ENCODE measurements around the gene PRR16.

PRR16 gene

GRCh38 chr5:120516805-120517204 is 52.7 kb downstream of the PRR16 start:
- DNase-seq (ENCODE audit: low spot score): no peak

DNA sequence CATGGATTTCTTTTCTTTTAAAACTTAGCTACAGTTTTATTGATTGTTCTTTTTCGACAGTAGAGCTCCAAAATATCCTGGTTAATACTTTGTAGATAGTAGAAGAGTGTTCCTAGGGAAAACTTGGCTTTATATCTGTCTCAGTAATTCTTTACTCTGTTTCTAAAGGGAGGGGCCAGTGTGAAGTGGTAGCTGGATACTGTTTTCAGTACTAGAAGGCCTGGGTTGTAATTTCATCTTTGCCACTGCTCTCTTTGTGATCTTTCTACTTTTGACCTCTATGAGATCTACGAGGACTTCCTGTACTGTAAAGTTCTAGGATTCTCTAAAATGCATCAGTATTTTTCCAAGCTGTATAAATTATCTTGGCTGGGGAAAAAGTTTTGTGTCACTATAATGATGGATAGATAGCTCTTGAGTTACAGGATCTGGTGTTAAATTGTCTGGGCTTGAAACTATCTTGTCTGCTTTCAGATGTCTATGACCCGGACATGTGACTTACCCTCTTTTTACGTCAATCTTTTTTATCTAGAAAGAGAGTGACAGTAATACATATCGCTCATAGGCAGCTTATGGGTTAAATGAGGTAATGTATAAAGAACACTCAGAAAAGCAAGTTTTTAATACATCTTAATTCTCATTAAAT is 53.6 kb downstream of the PRR16 start:
- no peak for DNase-seq (ENCODE audit: low spot score)

- no peak for DNase-seq (ENCODE audit: low spot score)
Measured at GRCh38 chr5:120518581-120518980, 54.5 kb downstream of the PRR16 start.

DNA sequence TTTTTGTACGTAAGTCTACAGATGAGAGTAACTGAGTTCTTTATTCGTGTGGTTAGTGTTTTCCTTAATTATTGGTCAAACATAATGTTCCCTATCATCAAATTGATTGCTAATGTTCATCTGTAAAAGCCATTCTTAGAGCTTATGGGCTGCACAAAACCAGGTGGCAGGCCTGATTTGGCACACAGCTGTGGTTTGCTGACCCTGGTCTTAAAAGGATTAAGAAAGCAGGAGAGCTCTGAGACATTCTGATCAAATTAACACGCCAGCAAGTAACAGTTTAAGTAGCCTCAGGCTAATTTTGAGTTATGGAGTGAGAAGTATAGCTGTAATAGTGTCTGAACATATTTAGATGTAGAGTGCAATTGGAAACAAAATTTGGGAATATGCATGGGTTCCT is 63.2 kb downstream of the PRR16 start:
- no peak for DNase-seq (ENCODE audit: low spot score)

- no peak for DNase-seq (ENCODE audit: low spot score)
Measured at GRCh38 chr5:120528609-120529008, 64.5 kb downstream of the PRR16 start.

GRCh38 chr5:120529386-120529785 is 65.3 kb downstream of the PRR16 start:
- DNase-seq (ENCODE audit: low spot score): no peak

GRCh38 chr5:120531215-120531614 is 67.1 kb downstream of the PRR16 start:
- DNase-seq (ENCODE audit: low spot score): no peak

DNA sequence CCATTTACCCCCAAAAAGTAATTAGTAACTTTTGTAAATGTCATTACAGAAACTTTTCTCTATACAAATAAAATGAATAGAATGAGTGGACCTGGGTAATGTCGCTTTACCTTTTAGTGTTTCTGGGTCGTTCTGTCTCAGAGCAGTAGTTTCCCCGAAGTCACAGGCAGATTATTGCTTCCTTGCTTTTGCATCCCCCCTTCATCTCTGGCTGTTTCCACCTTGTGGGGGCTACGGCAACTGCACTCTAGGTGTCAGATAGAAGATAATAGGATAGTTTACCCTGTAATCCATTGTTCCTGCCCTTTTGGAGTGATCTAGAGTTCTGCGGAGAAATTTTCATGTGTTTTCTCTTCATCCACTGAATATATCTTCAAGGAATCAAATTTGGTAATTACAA is 68.7 kb downstream of the PRR16 start:
- no peak for DNase-seq (ENCODE audit: low spot score)

GRCh38 chr5:120533581-120533980 is 69.5 kb downstream of the PRR16 start:
- DNase-seq (ENCODE audit: low spot score): no peak

DNA sequence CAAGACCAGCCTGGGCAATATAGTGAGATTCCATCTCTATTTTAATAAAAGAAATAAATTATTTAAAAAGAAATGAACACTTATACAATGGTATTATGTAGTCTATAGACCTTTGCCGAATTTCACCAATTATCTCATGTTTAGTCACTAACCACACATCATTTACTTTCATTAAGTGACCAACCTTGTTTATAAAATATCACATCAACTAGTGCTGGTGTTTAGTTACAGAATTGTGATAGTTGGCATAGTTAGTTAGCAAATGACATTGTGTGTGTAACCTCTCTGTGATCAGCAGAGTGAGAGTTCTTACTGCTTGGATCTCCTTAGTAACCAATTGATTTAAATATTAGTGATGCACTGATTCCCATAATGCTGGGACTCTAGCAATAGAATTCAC is 71.8 kb downstream of the PRR16 start:
- no peak for DNase-seq (ENCODE audit: low spot score)

DNA sequence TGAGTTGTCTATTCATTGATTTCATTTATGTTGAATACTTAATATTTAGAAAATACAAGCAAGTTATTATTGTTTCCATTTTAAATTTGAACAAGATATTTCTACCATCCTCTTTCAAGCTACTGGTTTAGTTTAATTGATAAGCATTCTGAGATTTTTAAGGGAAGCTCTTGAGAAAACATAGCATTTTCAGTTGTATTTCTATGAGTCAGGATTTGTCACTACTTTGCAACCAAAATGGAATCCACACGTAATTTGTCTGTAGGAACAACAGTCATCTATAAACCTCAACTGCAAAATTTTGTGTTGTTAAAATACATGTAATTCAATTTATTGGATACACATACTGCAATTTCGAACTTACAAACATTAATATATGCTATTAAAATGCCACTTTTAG is 74.0 kb downstream of the PRR16 start:
- no peak for DNase-seq (ENCODE audit: low spot score)

DNA sequence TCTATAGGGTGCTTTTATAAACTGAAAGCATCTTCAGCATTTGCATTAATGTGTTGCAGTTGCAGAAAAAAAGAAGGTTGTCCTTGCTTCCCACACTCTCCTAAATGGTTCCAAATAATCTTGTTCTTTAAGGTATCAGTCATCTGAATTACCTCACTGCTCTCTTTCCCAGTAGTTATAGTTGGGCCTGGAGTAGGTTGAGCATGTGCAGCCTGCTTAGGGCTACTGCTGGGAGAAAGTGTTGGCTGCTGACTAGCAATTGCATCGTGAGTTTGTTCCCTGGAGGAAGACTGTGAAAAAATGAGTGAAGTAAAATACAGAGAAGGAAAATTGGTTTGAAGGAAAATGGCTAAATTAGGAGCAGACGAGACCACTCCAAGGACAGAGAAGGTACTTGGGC is 74.5 kb downstream of the PRR16 start:
- no peak for DNase-seq (ENCODE audit: low spot score)

DNA sequence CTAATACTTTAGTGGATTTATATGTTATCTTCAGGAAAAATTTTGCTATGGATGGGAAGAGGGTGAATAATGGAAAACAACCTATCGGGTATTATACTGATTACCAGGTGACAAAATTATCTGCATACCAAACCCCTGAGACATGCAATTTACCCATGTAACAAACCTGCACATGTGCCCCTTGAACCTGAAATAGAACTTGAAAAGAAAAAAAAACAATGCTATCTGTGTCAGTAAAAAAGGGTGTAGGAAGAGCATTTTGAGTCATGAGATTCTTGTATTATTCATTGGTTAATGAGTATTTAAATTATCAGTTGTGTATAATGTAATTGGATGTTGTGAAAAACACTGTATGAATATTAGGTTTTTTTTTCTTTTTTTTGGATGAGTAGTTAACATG is 75.4 kb downstream of the PRR16 start:
- no peak for DNase-seq (ENCODE audit: low spot score)

DNA sequence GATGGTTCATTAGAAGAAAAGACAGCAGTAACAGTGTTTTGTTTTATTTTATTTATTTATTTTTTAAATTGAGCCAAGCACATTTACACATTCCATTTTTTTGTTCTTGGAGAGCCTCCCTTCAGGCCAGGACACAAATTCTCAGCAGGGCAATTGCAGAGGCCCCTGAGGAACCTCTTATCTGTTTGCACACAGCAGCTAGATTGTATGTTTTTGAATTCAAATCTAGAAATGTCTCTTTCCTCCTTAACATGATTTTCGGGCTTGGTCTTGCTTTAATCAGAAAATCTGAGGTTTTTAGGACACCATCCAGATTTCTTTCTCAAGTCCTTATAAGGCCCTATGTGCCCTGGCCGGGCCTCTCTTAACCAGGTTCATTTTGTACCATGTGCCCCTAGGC is 76.0 kb downstream of the PRR16 start:
- DNase-seq (ENCODE audit: low spot score): no peak

- no peak for DNase-seq (ENCODE audit: low spot score)
Measured at GRCh38 chr5:120544043-120544442, 79.9 kb downstream of the PRR16 start.

GRCh38 chr5:120545007-120545406 is 80.9 kb downstream of the PRR16 start:
- no peak for DNase-seq (ENCODE audit: low spot score)

- DNase-seq (ENCODE audit: low spot score): no peak
Measured at GRCh38 chr5:120545951-120546350, 81.9 kb downstream of the PRR16 start.

DNA sequence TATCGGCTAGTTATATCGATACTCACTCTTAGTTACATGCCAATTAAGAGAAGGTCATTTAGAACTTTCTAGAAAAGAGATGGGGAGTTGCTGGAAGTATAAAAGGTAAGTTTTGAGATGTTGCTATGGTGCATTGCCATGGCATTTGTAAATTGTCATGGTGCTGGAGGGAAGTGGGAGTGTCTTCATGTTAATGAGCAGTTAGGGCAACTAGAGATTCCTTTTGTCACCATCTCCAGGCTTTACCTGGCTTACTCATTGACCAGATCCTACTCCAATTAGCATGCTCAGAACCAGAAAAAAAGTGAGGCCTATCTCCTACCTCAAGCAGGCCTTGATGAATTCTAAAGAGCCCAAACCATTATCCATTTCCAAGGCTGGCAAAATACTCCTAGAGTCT is 82.8 kb downstream of the PRR16 start:
- no peak for DNase-seq (ENCODE audit: low spot score)

DNA sequence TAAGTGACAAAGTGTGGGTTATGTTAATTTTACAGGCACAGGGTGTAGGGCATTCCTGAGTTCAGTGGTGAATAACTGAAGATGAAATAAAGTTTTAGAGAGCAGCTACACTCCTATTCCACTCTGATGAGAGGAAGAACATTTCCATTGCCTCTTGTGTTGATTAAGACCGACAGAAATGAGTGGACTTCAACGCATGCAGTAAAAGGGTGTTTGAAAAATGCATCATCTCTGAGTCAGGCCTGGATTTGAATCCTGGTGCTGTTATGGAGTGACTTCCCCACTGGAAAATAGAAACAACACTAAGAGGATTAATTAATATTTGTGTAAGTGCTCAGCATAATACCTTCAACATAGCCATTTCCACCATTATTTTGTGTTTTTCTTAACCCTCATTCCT is 86.3 kb downstream of the PRR16 start:
- DNase-seq (ENCODE audit: low spot score): no peak

GRCh38 chr5:120552638-120553037 is 88.5 kb downstream of the PRR16 start:
- DNase-seq (ENCODE audit: low spot score): no peak

- DNase-seq (ENCODE audit: low spot score): no peak
Measured at GRCh38 chr5:120555345-120555744, 91.2 kb downstream of the PRR16 start.

DNA sequence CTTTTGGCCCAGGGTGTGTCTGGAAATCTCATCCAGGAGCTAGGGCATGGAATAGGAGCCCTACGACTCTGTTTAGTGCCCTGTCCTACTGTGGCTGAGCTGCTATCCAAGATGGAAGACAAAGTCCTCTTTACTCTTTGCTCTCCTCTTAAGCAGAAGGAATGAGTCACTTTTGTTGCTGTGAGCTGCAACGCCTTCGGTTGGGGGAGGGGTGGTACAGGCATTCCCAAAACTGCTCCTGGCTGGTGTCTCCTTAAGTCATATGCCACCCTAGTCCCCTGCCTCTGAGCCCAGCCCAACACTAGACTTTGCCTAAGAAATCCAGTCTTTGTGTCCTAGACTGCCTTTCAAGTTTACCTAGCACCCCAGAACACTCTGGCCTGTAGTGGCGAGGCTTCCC is 99.9 kb downstream of the PRR16 start:
- DNase-seq (ENCODE audit: low spot score): no peak

GRCh38 chr5:120567066-120567465 is 103.0 kb downstream of the PRR16 start:
- no peak for DNase-seq (ENCODE audit: low spot score)

GRCh38 chr5:120567921-120568320 is 103.8 kb downstream of the PRR16 start:
- no peak for DNase-seq (ENCODE audit: low spot score)

DNA sequence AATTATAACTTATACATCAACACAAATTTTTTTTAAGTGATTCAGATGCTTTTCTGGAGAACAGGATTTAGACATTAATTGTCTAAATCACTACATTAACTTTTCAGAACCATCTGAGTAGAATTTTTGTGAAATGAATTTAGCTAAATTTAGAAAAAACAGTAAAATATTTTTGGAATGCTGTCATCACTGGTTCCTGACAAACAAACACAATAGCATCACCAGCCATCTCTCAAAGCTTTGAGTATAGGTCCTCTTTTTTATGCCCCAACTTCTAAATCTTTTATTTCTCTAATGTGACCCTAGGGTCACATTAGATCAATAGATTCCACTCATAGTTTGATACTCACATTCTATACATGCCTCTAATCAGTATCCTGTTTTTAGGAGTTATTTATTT is 104.6 kb downstream of the PRR16 start:
- DNase-seq (ENCODE audit: low spot score): no peak
